SKM-1 treated with dmso at 0.1 percent for 144 hours (cell line): ENCODE results near the gene DOHH.

Experiments
- DNase-seq: peaks from one replicate; lab custom pipeline; 2025; ENCODE audit not compliant: unreplicated experiment; lab: John Stamatoyannopoulos, UW

Gene DOHH

GRCh38 chr19:3479834-3480215, 20.6 kb downstream of the DOHH start:
- no peak for DNase-seq

- DNase-seq, result peak; percentile 83
Measured at GRCh38 chr19:3479177-3479833, 21.2 kb downstream of the DOHH start.

GRCh38 chr19:3478409-3479176, 21.9 kb downstream of the DOHH start:
- no peak for DNase-seq

- no peak for DNase-seq
Measured at GRCh38 chr19:3477951-3478350, 22.5 kb downstream of the DOHH start.

- DNase-seq, result no peak
Measured at GRCh38 chr19:3477506-3477905, 23.0 kb downstream of the DOHH start.

- DNase-seq, result no peak
Measured at GRCh38 chr19:3476830-3477229, 23.6 kb downstream of the DOHH start.

- DNase-seq, result no peak
Measured at GRCh38 chr19:3475449-3475848, 25.0 kb downstream of the DOHH start.

GRCh38 chr19:3474614-3475013, 25.9 kb downstream of the DOHH start:
- DNase-seq, result no peak

GRCh38 chr19:3474010-3474409, 26.5 kb downstream of the DOHH start:
- DNase-seq, result no peak

- DNase-seq, result no peak
Measured at GRCh38 chr19:3471954-3472655, 28.4 kb downstream of the DOHH start.

- DNase-seq, result no peak
Measured at GRCh38 chr19:3470500-3471128, 29.9 kb downstream of the DOHH start.

- no peak for DNase-seq
Measured at GRCh38 chr19:3469638-3470499, 30.6 kb downstream of the DOHH start.

GRCh38 chr19:3468211-3468610, 32.3 kb downstream of the DOHH start:
- no peak for DNase-seq

- no peak for DNase-seq
Measured at GRCh38 chr19:3467437-3468198, 32.9 kb downstream of the DOHH start.

- no peak for DNase-seq
Measured at GRCh38 chr19:3466635-3467034, 33.8 kb downstream of the DOHH start.

- DNase-seq, result no peak
Measured at GRCh38 chr19:3465552-3465951, 34.9 kb downstream of the DOHH start.

GRCh38 chr19:3464587-3465235, 35.8 kb downstream of the DOHH start:
- no peak for DNase-seq

- no peak for DNase-seq
Measured at GRCh38 chr19:3463714-3464586, 36.5 kb downstream of the DOHH start.
